PC-9 (cell line): ENCODE measurements around the gene RAB8A. TPM values are rescaled to one million over a fixed set of nuclear protein-coding genes. Genes with fewer than 3 reads are reported as not detected.
"Not testable (repeated sequence)": the region's sequence is repeated elsewhere in the genome, so short reads cannot be mapped to it uniquely, and the experiment has no call there.

ENCODE experiments used
- BruUV-seq: library from RNA; stranded (reverse); fragments of 400-500 nt; replicated peaks from 2 replicates; lab custom pipeline; 2021; lab: Mats Ljungman, UMichigan
- CTCF ChIA-PET: fragments of 300-600 bp; sonication (Branson Sonifier 250); formaldehyde crosslinking; loops from one replicate; lab custom pipeline; 2022; ENCODE audit warnings: antibody characterized with exemption; lab: Charles Lee
- POLR2A ChIA-PET: fragments of 300-600 bp; sonication (Branson Sonifier 250); formaldehyde crosslinking; loops from one replicate; lab custom pipeline; 2022; ENCODE audit warnings: antibody characterized with exemption; ENCODE audit not compliant: unreplicated experiment; lab: Charles Lee
- DNase-seq, 2 experiments: peaks; one replicate each; pipeline versions ENCODE4 v3.0.0 to v3.0.0-alpha.2; 2015 to 2022; ENCODE audit warnings: mixed read lengths in 1 of 2
- H2AFZ ChIP-seq: fragments of 200-600 bp; sonication (generic); 2 replicates; pipeline ENCODE4 v1.8.1; 2017; ENCODE audit warnings: antibody characterized with exemption
- H3F3A ChIP-seq: fragments of 200-600 bp; sonication (generic); 2 replicates; pipeline ENCODE4 v1.8.1; 2017; ENCODE audit warnings: antibody characterized with exemption, mild to moderate bottlenecking, low read depth; ENCODE audit not compliant: insufficient read depth
- H3K27ac ChIP-seq: fragments of 200-600 bp; sonication (generic); 2 replicates; pipeline ENCODE4 v1.6.1; 2016; ENCODE audit warnings: mixed run types
- H3K27me3 ChIP-seq: fragments of 200-600 bp; sonication (generic); 2 replicates; pipeline ENCODE4 v1.6.1; 2016; ENCODE audit warnings: low read depth, mixed run types; ENCODE audit not compliant: insufficient read depth
- H3K36me3 ChIP-seq: fragments of 200-600 bp; sonication (generic); 2 replicates; pipeline ENCODE4 v1.6.1; 2016; ENCODE audit warnings: low read depth, mixed run types
- H3K4me1 ChIP-seq: fragments of 200-600 bp; sonication (generic); replicated peaks from 2 replicates; pipeline ENCODE4 v1.6.1; 2016; ENCODE audit warnings: mixed run types; ENCODE audit not compliant: insufficient read depth
- H3K4me2 ChIP-seq: fragments of 200-600 bp; sonication (generic); 2 replicates; pipeline ENCODE4 v1.6.1; 2017; ENCODE audit warnings: mixed run types
- H3K4me3 ChIP-seq: fragments of 200-600 bp; sonication (generic); 2 replicates; pipeline ENCODE4 v1.6.1; 2016; ENCODE audit warnings: mixed run types
- H3K79me2 ChIP-seq: fragments of 200-600 bp; sonication (generic); 2 replicates; pipeline ENCODE4 v1.6.1; 2017; ENCODE audit warnings: low read depth, mixed run types
- H3K9me2 ChIP-seq: fragments of 200-600 bp; sonication (generic); 2 replicates; pipeline ENCODE4 v1.8.1; 2017; ENCODE audit warnings: mild to moderate bottlenecking; ENCODE audit not compliant: insufficient read depth
- H3K9me3 ChIP-seq: fragments of 200-600 bp; sonication (generic); 2 replicates; pipeline ENCODE4 v1.8.1; 2016; ENCODE audit warnings: low read depth; ENCODE audit not compliant: insufficient read depth
- H4K20me1 ChIP-seq: fragments of 200-600 bp; sonication (generic); 2 replicates; pipeline ENCODE4 v1.8.1; 2017; ENCODE audit not compliant: insufficient read depth
- EZH2 ChIP-seq: fragments of 200-600 bp; sonication (generic); IDR thresholded peaks from 2 replicates; pipeline ENCODE4 v1.8.0; 2017; ENCODE audit warnings: antibody characterized with exemption, low read depth
- intact Hi-C: fragments of 100-400 bp; cut with micrococcal nuclease; formaldehyde crosslinking; loops from one replicate; pipeline ENCODE4 v1.10.0; 2022; ENCODE audit not compliant: unreplicated experiment
- total RNA-seq: library from RNA; stranded (reverse); gene quantifications from 2 replicates; pipeline ENCODE4 v1.2.3, GENCODE V29; 2021
- TF ChIP-seq, protein P1 (sequence below): fragments of 200-600 bp; sonication (generic); conservative IDR thresholded peaks from 2 replicates; pipeline ENCODE4 v1.6.1; 2017; ENCODE audit warnings: mixed run types, antibody characterized with exemption, mild to moderate bottlenecking, moderate library complexity

Gene RAB8A
- total RNA-seq, 1 experiment from 2014 or later = 104 TPM

DNA sequence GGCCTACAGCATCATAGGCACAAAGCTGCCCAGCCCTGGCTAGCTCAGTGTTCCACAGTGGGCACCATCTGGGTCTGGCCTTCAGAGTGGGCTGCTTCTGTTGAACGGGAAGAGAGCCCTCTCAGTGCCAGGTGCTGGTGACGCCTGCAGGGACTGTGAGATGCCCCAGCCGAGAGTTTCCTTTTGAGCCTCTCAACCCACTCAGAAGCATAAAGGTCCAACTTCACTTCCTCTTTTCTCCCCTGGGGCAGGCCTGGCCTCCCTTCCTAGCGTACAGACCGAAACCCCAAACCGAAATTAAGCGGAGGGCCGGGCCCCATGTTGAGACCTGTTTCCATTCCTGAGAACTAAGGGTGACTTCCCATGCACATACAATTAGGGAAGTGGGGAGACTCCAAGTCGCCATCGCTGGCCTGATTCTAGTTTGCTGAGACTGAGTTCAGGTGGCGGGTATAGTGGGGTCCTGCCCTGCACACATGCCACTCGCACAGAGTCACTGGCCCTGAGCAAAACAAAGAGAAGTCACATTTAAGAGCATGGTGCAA is 6.9 kb downstream of the RAB8A start:
- TF ChIP-seq, protein P1, sequence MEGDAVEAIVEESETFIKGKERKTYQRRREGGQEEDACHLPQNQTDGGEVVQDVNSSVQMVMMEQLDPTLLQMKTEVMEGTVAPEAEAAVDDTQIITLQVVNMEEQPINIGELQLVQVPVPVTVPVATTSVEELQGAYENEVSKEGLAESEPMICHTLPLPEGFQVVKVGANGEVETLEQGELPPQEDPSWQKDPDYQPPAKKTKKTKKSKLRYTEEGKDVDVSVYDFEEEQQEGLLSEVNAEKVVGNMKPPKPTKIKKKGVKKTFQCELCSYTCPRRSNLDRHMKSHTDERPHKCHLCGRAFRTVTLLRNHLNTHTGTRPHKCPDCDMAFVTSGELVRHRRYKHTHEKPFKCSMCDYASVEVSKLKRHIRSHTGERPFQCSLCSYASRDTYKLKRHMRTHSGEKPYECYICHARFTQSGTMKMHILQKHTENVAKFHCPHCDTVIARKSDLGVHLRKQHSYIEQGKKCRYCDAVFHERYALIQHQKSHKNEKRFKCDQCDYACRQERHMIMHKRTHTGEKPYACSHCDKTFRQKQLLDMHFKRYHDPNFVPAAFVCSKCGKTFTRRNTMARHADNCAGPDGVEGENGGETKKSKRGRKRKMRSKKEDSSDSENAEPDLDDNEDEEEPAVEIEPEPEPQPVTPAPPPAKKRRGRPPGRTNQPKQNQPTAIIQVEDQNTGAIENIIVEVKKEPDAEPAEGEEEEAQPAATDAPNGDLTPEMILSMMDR = no peak
- TF ChIP-seq EZH2 = no peak

DNA sequence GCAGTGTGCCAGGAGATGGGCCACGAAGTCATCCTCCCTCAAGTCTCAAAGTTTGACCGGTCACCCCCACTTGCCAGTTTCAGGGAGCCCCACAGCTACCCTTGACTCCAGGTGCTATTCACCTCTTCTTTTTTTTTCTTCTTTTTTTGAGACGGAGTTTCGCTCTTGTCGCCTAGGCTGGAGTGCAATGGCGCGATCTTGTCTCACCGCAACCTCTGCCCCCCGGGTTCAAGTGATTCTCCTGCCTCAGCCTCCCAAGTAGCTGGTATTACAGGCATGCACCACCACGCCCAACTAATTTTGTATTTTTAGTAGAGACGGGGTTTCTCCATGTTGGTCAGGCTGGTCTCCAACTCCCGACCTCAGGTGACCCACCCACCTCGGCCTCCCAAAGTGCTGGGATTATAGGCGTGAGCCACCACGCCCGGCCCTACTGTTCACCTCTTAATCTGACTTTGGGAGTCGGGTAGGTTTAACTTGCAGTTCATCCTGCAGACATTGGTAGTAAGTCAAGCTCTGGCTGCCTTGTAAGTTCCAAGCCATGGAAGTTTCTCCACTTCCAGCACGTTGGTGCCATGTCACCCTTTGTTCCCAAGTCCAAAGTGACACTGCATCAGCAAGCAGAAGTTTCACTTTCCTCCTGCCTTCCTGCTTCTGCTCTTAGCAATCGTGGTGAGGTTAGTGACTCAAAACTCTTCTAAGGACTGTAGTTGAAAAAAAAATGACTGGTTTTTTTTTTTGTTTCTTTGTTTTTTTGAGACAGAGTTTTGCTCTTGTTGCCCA is 7.6 kb downstream of the RAB8A start:
- H3K4me3 ChIP-seq, BruUV-seq, POLR2A ChIA-PET, H3K27ac ChIP-seq, H3K27me3 ChIP-seq, DNase-seq, CTCF ChIA-PET, H2AFZ ChIP-seq, H3F3A ChIP-seq, intact Hi-C loops, H3K4me2 ChIP-seq, H3K4me1 ChIP-seq, H3K9me3 ChIP-seq, H3K9me2 ChIP-seq: not testable (repeated sequence)
- Histone ChIP-seq H3K36me3 (peaks cover 17% of the 10 kb centered on the region; the same call in 1 of the 2 replicates), H3K79me2 (peaks cover 27% of the 10 kb centered on the region), H4K20me1 (peaks cover 10% of the 10 kb centered on the region; the same call in 1 of the 2 replicates)

More for the DNA sequence above, 6.9 kb downstream of the RAB8A start:
- no peaks in the 10 kb centered on the region for H3K4me1 ChIP-seq
- H3K4me2 ChIP-seq = no peak overlapping the region
- no peaks in the 10 kb centered on the region for H3F3A ChIP-seq
- intact Hi-C loops = no loop called here
- no peaks in the 10 kb centered on the region for H3K27me3 ChIP-seq
- H3K36me3 ChIP-seq = peaks cover 17% of the 10 kb centered on the region; the same call in 1 of the 2 replicates
- POLR2A ChIA-PET = no interaction called here
- CTCF ChIA-PET = interaction anchor here (0.6 kb wide), 1 partner anchor 64 kb away, joined by 3 read pairs; no protein-coding TSS in a partner anchor
- H3K9me3 ChIP-seq = no peaks in the 10 kb centered on the region
- H3K9me2 ChIP-seq = no peaks in the 10 kb centered on the region
- no peak for DNase-seq
- H4K20me1 ChIP-seq = peaks cover 8% of the 10 kb centered on the region; the same call in 1 of the 2 replicates
- H3K4me3 ChIP-seq = no peak overlapping the region
- peaks cover 33% of the 10 kb centered on the region for H3K79me2 ChIP-seq
- BruUV-seq = no TSS peak
- no peak overlapping the region for H2AFZ ChIP-seq
- no peak overlapping the region for H3K27ac ChIP-seq

DNA sequence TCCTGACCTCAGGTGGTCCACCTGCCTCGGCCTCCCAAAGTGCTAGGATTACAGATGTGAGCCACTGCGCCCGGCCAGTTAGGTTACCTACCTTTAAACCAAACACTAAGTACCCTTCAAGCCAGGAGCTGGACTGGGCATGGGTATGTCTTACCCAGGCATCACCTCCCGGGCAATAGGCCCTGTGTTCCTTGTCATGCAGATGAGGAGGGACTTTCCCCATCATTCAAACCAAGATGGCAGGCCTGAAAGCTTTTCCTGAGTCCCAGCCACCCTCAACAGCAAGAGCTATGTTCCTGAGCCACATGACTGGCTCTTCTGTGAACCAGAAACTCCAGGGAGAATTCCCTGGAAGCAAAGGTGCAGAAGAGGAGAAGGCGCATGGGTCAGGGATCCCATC is 9.5 kb downstream of the RAB8A start:
- Histone ChIP-seq H3K27me3 (no peaks in the 10 kb centered on the region), H2AFZ (no peak overlapping the region), H3K9me3 (no peaks in the 10 kb centered on the region), H3K4me2 (no peak overlapping the region), H3K36me3 (peaks cover 17% of the 10 kb centered on the region; the same call in 1 of the 2 replicates), H4K20me1 (peaks cover 12% of the 10 kb centered on the region; the same call in 1 of the 2 replicates), H3K9me2 (no peaks in the 10 kb centered on the region), H3K4me3 (no peak overlapping the region), H3K4me1 (no peaks in the 10 kb centered on the region), H3K79me2 (peaks cover 12% of the 10 kb centered on the region), H3F3A (no peaks in the 10 kb centered on the region), H3K27ac (no peak overlapping the region)
- no peak for DNase-seq
- BruUV-seq = no TSS peak
- intact Hi-C loops = no loop called here
- ChIA-PET POLR2A (no interaction called here), CTCF (no interaction called here)
- TF ChIP-seq, protein P1 = no peak
- TF ChIP-seq EZH2 = no peak
